Naive B cell (primary cell): Measurements from ENCODE around the gene PARP6. TPM values are rescaled to one million over a fixed set of nuclear protein-coding genes. Genes with fewer than 3 reads are reported as not detected.
A peak's percentile ranks its signal among the peaks of the same experiment; 100 is the strongest.

Experiments used
- ATAC-seq, 2 donors: fragments of 150-1000 bp; cut with Tn5 transposase; 2 replicates each; pipeline ENCODE4 v1.10.0; 2021; ENCODE audit warnings: low read depth in 2 of 2, mild to moderate bottlenecking in 2 of 2, moderate library complexity in 2 of 2
- DNase-seq: peaks from one replicate; pipeline ENCODE4 v3.0.0; 2022
- H3K27ac Mint-ChIP-seq, 6 donors: one replicate each; pipeline ENCODE4 v1.8.0; 2020 to 2022; ENCODE audit warnings: mild to moderate bottlenecking in 6 of 6, mixed read lengths in 6 of 6, moderate library complexity in 5 of 6, inconsistent platforms in 2 of 6
- H3K27me3 Mint-ChIP-seq, 3 donors: one replicate each; pipeline ENCODE4 v1.8.0; 2021 to 2022; ENCODE audit warnings: mixed read lengths in 3 of 3, mild to moderate bottlenecking in 1 of 3
- H3K36me3 Mint-ChIP-seq, 2 donors: one replicate each; pipeline ENCODE4 v1.8.0; 2020 to 2022; ENCODE audit warnings: mixed read lengths in 2 of 2, inconsistent platforms in 1 of 2, mild to moderate bottlenecking in 1 of 2
- H3K4me1 Mint-ChIP-seq, 3 donors: one replicate each; pipeline ENCODE4 v1.8.0; 2020 to 2022; ENCODE audit warnings: mixed read lengths in 3 of 3, inconsistent platforms in 1 of 3, mild to moderate bottlenecking in 1 of 3, moderate library complexity in 1 of 3
- H3K4me3 Mint-ChIP-seq, 8 donors: one replicate each; pipeline ENCODE4 v1.8.0; 2020 to 2022; ENCODE audit warnings: mild to moderate bottlenecking in 8 of 8, mixed read lengths in 8 of 8, moderate library complexity in 8 of 8, inconsistent platforms in 2 of 8
- H3K9me3 Mint-ChIP-seq, 7 donors: one replicate each; pipeline ENCODE4 v1.8.0; 2020 to 2022; ENCODE audit warnings: mixed read lengths in 7 of 7, mild to moderate bottlenecking in 5 of 7, inconsistent platforms in 2 of 7, moderate library complexity in 1 of 7
- polyA plus RNA-seq, 6 donors: library from polyadenylated mRNA; unstranded; fragments of 300-500 nt; fragmentation: Illumina TruSeq; gene quantifications; one replicate each; pipeline ENCODE4 v1.2.3, GENCODE V29; 2021; ENCODE audit warnings: low read depth in 6 of 6

Gene PARP6
- polyA plus RNA-seq, 6 donors from 2014 or later: 22.5 to 55.4 (median 28.4) TPM

DNA sequence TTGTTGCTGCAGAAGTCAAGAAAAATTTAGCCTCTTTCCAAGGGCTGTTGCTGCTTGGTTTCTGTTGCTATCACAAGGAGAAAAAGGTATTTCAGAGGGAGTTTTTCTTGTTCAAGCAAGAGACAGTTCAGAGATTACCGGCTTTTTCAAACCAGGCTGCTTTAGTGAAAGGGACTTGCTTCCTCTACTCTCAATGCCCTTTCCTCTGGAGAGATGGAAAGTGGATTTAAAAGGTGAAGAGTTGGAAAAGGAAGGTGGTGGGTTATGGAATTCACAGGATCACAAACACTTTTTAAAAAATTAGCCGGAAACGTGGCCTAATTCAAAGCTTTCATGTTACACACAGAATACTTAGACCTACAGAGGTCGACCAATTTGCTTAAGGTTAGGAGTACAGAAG, 1.1 kb downstream of the PARP6 start:
- H3K4me3 Mint-ChIP-seq: peak overlapping the region; percentile 45 to 96 (median 91)
- H3K36me3 Mint-ChIP-seq: peaks cover 0 to 8% of the 10 kb centered on the region in 2 donors
- H3K4me1 Mint-ChIP-seq: peaks cover 36 to 44% (median 42%) of the 10 kb centered on the region in 3 donors
- H3K27me3 Mint-ChIP-seq: no peaks in the 10 kb centered on the region
- no peak for DNase-seq
- H3K27ac Mint-ChIP-seq: peak overlapping the region; percentile 90 to 97 (median 96)
- ATAC-seq: no peak
- H3K9me3 Mint-ChIP-seq: no peaks in the 10 kb centered on the region

DNA sequence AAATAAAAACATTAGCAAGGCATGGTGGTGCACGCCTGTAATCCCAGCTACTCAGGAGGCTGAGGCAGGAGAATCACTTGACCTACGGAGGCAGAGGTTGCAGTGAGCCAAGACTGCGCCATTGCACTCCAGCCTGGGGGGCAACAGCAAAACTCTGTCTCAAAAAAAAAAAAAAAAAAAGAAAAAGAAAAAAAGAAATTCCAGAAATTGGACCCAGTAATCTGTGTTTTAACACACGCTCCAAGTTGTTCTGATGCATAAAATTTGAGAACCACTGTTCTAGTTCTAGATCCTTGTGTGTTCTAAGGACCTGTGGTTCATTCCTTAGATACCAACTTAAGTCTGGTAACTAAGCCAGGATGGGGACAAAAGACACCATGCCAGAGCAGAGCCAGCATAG, 2.6 kb downstream of the PARP6 start:
- Mint-ChIP-seq H3K9me3 (no peaks in the 10 kb centered on the region), H3K27me3 (no peaks in the 10 kb centered on the region), H3K27ac (no peak overlapping the region), H3K4me3 (peak overlapping the region in 2 of 8 donors; percentile 3 to 95), H3K36me3 (peaks cover 13 to 21% of the 10 kb centered on the region in 2 donors), H3K4me1 (peaks cover 36 to 44% (median 42%) of the 10 kb centered on the region in 3 donors)
- ATAC-seq: no peak
- no peak for DNase-seq

DNA sequence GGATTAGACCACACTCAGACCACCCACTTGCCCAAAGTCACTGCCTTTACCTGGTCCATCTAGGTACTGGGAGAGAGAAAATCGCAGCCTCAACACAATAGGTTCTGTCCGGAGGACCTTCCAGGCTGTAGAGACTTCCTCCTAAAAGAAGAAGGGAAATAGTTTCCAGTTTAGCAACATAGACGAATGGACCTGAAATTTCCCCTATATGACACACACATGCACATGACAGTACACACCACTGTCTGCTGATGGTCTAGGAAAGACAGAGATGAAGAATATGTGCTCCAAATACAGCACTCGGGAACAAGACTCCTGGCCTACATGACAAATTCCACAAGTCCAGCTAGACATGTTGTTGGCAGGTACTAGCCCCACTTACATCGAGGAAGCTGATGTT, 7.3 kb downstream of the PARP6 start:
- H3K4me3 Mint-ChIP-seq: no peak overlapping the region
- ATAC-seq (no peak), DNase-seq (no peak)
- H3K36me3 Mint-ChIP-seq: peaks cover 51 to 63% of the 10 kb centered on the region in 2 donors
- H3K4me1 Mint-ChIP-seq: peaks cover 4 to 8% (median 5%) of the 10 kb centered on the region in 3 donors
- H3K9me3 Mint-ChIP-seq: no peaks in the 10 kb centered on the region
- H3K27me3 Mint-ChIP-seq: no peaks in the 10 kb centered on the region
- H3K27ac Mint-ChIP-seq: no peak overlapping the region

DNA sequence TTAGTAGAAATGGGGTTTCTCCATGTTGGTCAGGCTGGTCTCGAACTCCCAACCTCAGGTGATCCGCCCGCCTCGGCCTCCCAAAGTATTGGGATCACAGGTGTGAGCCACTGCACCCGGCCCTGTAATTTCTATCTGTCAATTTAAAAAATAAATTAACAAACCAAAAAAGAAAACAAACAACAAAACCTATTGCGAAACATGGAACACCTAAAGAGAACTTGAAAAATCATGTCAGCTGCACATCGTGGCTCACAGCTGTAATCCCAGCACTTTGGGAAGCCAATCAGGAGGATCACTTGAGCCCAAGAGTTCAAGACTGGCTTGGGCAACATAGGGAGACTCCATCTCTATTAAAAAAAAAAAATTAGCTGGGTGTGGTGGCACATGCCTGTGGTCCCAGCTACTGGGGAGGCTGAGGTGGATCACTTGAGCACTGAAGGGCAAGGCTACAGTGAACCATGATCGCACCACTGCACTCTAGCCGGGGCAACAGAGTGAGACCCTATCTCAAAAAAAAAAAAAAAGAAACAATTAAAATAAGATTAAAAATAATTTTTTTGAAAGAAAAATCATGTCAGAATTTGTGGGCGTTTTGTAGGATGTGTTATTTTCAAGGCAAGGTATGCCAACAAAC, 19.6 kb downstream of the PARP6 start:
- Mint-ChIP-seq H3K4me1 (peaks cover 0 to 13% (median 3%) of the 10 kb centered on the region in 3 donors), H3K27ac (no peak overlapping the region), H3K4me3 (no peak overlapping the region), H3K36me3 (peaks cover 34 to 57% of the 10 kb centered on the region in 2 donors), H3K9me3 (no peaks in the 10 kb centered on the region), H3K27me3 (no peaks in the 10 kb centered on the region)
- ATAC-seq (no peak), DNase-seq (no peak)

DNA sequence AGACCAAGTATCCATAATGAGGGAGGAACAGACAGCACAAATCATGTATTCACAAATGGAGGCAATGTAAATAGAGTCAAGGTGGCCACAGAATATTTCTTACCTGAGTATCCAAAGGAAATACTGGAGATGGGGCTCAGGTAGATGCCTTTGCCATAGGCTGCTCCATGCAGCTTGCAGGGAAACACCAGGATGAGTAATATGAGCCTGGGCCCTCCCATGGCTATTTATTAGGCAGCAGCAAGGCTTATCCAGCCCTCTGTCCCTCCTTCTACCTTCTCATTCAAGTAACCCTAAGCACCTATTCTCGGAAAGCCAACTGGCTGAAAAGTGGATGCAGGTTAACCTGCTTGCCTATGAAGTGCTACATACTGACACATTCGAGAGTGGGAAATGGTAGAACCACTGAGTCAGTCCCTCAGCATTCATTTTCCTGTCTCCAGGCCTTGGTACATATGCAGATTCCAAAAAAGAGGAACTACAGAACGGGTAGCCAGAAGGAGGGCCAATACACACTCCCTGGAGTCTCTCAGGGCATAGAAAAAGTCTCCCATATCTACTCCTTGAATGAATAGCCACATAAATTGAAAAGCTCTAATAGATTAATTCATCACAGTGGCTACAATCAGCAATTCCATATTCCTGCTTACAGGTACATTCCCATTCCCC, 23.1 kb downstream of the PARP6 start:
- Mint-ChIP-seq H3K9me3 (no peaks in the 10 kb centered on the region), H3K27ac (peak overlapping the region in 2 of 6 donors; percentile 3 to 30), H3K36me3 (peaks cover 28 to 56% of the 10 kb centered on the region in 2 donors), H3K27me3 (no peaks in the 10 kb centered on the region), H3K4me1 (peaks cover 1 to 18% (median 5%) of the 10 kb centered on the region in 3 donors), H3K4me3 (peak overlapping the region in 1 of 8 donors; percentile 2)
- DNase-seq: no peak
- no peak for ATAC-seq

DNA sequence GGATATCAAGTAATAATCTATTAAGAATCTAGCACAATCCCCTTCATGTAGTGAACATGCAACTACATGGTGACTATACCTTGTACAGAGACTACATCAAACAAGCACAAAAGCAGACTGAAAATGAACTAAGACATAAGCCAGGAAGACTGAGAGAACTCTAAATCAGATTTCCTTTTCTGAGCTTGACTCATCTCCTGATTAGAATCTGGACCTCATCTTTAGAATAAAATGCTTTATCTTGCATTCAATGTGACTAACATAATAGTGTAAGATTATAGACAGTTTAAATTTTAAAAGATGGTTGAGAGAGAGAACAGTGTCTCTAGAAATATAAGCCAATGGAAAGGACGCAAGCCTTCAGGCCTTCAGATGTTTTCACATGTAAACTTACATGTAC, 23.8 kb downstream of the PARP6 start:
- Mint-ChIP-seq H3K4me3 (no peak overlapping the region), H3K27me3 (no peaks in the 10 kb centered on the region), H3K9me3 (no peaks in the 10 kb centered on the region), H3K4me1 (peaks cover 0 to 25% (median 5%) of the 10 kb centered on the region in 3 donors), H3K27ac (peak overlapping the region in 2 of 6 donors; percentile 16 to 44), H3K36me3 (peaks cover 23 to 54% of the 10 kb centered on the region in 2 donors)
- ATAC-seq: no peak
- no peak for DNase-seq

DNA sequence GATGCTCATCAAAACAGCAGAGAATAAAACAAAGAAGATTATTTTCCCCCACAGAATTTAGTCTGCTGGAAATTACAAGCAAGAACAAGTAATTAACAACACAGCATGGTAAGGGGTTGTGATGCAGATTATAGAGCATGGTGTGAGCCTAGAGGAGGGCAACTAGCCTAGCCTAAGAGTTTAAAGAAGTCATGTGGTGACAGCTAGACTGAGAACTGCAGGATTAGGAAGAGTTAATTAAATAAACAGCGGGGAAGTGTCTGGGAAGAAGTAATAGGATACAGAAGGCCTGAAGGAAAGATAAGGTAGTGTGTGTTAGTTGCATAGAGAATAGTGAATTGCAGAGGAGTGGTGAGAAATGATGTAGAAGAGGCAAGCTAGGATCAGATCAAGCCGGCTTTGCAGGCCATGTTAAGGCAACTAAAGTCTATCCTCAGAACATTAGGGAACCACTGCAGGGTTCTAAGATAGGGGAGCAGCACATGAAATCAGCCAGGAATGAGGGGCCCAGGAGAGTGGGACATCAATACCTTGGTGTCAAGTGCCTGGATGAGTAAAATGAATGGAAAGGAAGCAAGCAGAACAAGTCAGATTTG, 29.5 kb downstream of the PARP6 start:
- DNase-seq (no peak), ATAC-seq (no peak)
- no peaks in the 10 kb centered on the region for H3K27me3 Mint-ChIP-seq
- H3K4me3 Mint-ChIP-seq: no peak overlapping the region
- H3K9me3 Mint-ChIP-seq: no peaks in the 10 kb centered on the region
- H3K4me1 Mint-ChIP-seq: peaks cover 0 to 12% (median 5%) of the 10 kb centered on the region in 3 donors
- peak overlapping the region in 2 of 6 donors; percentile 39 to 52 for H3K27ac Mint-ChIP-seq
- peaks cover 9 to 35% of the 10 kb centered on the region in 2 donors for H3K36me3 Mint-ChIP-seq

DNA sequence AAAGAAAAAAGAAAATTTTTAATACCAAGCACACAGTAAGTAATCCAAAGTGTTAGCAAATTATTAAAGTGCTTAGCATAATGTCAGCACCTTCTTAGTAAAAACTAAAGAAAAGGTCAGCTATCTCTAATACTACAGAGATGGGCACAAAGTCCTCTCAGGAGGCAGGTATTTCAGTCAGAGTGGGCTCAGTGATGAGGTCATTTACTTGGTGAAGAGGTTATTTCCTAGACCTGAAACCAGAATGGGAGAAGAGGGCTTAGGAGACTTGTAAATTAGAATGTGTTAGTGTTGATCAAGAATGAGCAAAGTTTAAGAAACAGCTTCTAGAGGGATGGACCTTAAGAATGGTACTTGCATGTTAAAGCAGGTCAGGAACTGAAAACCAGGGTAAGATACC, 32.7 kb downstream of the PARP6 start:
- no peaks in the 10 kb centered on the region for H3K27me3 Mint-ChIP-seq
- peak overlapping the region in 1 of 6 donors; percentile 80 for H3K27ac Mint-ChIP-seq
- no peaks in the 10 kb centered on the region for H3K9me3 Mint-ChIP-seq
- H3K36me3 Mint-ChIP-seq: peaks cover 3 to 24% of the 10 kb centered on the region in 2 donors
- ATAC-seq: no peak
- no peak overlapping the region for H3K4me3 Mint-ChIP-seq
- no peak for DNase-seq
- H3K4me1 Mint-ChIP-seq: peaks cover 0 to 11% (median 0%) of the 10 kb centered on the region in 3 donors

DNA sequence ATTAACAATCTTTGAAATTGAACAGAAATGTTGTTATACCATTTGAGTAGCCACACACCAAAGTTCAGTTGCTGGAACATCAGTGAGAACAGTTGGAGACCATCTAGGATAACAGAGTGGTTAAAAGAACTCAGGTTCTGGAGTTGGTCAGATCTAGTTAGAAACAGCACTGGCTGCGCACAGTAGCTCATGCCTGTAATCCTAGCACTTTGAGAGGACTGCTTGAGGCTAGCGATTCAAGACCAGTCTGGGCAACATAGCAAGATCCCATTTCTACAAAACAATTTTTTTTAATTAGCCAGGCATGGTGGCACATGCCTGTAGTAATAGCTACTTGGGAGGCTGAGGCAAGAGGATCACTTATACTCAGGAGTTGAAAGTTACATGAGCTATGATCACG, 33.8 kb downstream of the PARP6 start:
- no peak for DNase-seq
- H3K27me3 Mint-ChIP-seq: no peaks in the 10 kb centered on the region
- no peak overlapping the region for H3K4me3 Mint-ChIP-seq
- ATAC-seq: no peak
- no peaks in the 10 kb centered on the region for H3K9me3 Mint-ChIP-seq
- H3K27ac Mint-ChIP-seq: no peak overlapping the region
- H3K36me3 Mint-ChIP-seq: peaks cover 3 to 16% of the 10 kb centered on the region in 2 donors
- H3K4me1 Mint-ChIP-seq: peaks cover 0 to under 1% (median 0%) of the 10 kb centered on the region in 3 donors

DNA sequence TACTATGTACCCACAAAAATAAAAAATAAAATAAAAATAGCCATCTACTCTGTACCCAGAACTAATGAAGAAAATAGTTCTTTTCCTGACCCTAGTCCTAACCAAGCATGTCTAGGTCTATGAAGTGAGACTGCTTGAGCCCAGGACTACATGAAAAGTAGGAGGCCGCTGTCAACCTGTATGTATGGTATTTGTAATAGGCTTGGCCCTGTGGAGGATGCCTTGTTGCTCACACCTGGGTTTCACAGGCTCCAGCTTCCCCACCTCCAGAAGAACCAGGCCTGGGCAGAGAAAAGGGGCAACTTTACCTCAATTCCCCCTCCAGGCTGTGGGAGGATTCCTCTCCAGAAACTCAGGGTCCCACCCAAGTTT, 34.5 kb downstream of the PARP6 start:
- Mint-ChIP-seq H3K4me1 (peaks cover 0 to under 1% (median 0%) of the 10 kb centered on the region in 3 donors), H3K27ac (peak overlapping the region in 1 of 6 donors; percentile 30), H3K27me3 (no peaks in the 10 kb centered on the region), H3K4me3 (no peak overlapping the region), H3K9me3 (no peaks in the 10 kb centered on the region), H3K36me3 (peaks cover 3 to 16% of the 10 kb centered on the region in 2 donors)
- no peak for DNase-seq
- ATAC-seq: no peak

DNA sequence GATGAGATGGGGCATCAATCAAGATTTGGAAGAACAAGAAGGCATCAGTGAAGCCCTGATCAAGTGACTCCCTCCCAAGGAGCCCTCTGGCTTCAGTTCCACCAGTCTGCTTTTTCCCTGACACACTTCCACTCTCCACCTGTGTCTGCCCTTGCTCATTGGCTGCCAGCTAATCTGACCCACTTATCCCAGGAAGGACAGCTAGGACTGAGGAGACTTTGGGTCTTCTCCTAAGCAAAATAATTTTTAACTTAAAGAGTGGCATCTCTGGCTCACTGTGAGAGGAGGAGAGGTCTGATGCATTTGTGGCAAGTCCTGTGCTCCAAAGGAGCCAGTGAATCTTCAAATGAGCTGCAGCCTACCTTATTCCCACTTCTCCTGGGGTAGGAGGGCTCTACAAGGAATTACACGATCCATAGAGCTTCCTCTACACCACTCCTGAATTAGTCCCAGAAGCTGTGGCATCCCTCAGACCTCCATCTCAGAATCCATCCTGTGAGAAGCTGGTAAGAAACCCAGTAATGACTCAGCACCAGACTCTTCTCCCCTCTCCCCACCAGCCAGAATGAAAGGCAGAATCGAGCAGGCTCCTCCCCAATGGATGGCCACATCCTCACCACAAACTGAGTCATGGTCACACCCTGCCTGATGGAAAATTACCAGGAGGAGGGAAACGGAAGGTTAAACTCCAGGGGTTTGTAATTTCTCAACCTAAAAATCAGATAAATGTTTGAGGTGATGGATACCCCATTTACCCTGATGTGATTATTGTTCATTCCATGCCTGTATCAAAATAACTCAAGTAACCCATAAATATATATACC, 35.1 kb downstream of the PARP6 start:
- no peak for ATAC-seq
- no peak overlapping the region for H3K4me3 Mint-ChIP-seq

DNA sequence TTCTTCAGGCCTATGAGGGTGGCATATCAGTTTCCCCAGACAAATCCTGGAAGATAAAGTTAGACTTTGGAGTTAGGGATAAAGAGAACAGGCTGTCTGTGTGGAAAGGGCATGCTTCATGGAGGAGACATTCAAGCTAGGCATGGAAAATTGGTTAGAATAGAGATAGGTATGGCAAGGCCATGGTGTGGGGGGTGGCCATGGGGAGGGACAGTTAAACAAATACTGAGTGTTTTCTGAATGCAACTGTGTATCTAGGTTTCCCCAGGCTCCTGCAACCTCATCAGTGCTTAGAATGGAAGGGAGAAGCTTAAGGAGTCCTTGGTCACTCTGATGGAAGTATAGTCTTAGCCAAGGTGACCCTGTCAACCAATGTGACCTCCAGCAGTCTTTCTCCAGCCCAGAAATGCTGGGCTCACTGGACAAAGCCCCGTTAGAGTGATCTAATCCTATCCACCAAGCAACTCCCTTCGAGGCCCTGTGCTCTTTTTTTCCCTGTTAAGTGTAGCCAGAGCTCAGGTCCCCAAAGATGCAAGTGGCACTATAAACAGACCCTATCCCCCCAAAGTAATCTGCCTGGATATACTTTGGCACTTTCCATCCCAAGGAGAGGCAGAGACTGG, 35.9 kb downstream of the PARP6 start:
- no peaks in the 10 kb centered on the region for H3K27me3 Mint-ChIP-seq
- H3K4me3 Mint-ChIP-seq: no peak overlapping the region
- no peak for ATAC-seq
- H3K4me1 Mint-ChIP-seq: peaks cover 8 to 12% (median 10%) of the 10 kb centered on the region in 3 donors
- no peak overlapping the region for H3K27ac Mint-ChIP-seq
- no peaks in the 10 kb centered on the region for H3K9me3 Mint-ChIP-seq
- H3K36me3 Mint-ChIP-seq: peaks cover 0 to 4% of the 10 kb centered on the region in 2 donors
- DNase-seq: no peak

More for the DNA sequence above, 35.1 kb downstream of the PARP6 start:
- Mint-ChIP-seq H3K9me3 (no peaks in the 10 kb centered on the region), H3K27ac (peak overlapping the region in 1 of 6 donors; percentile 30), H3K27me3 (no peaks in the 10 kb centered on the region), H3K4me1 (peaks cover under 1 to 4% (median 2%) of the 10 kb centered on the region in 3 donors), H3K36me3 (peaks cover 0 to 12% of the 10 kb centered on the region in 2 donors)
- no peak for DNase-seq

DNA sequence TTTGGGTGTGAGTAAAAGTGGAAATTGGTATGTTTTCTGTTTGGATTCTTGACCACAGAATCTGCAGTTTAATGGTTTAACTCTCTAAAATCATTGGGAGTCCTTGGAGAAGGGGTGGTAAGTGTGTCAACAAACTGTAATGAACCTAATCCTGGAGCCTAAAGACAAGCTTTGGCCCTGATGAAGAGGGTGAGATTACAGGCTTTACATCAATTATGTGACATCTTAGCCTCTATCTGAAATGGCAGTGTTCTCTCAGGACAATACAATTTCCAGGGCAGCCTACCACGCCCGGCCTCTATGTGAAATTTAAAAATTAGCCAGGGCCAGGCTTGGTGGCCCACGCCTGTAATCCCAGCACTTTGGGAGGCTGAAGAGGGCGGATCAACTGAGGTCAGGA, 37.1 kb downstream of the PARP6 start:
- Mint-ChIP-seq H3K9me3 (no peaks in the 10 kb centered on the region), H3K36me3 (peaks cover 0 to 6% of the 10 kb centered on the region in 2 donors), H3K27ac (no peak overlapping the region), H3K4me1 (peaks cover 14 to 18% (median 17%) of the 10 kb centered on the region in 3 donors), H3K4me3 (peak overlapping the region in 1 of 8 donors; percentile 50), H3K27me3 (no peaks in the 10 kb centered on the region)
- DNase-seq (no peak), ATAC-seq (no peak)
